ENCODE measurements around the gene CAMK2G. TPM values are rescaled to one million over a fixed set of nuclear protein-coding genes. Genes with fewer than 3 reads are reported as not detected.

Gene CAMK2G
- total and polyA plus RNA-seq, 2 experiments from 2014 or later, result 30.6 to 34.1 TPM

DNA sequence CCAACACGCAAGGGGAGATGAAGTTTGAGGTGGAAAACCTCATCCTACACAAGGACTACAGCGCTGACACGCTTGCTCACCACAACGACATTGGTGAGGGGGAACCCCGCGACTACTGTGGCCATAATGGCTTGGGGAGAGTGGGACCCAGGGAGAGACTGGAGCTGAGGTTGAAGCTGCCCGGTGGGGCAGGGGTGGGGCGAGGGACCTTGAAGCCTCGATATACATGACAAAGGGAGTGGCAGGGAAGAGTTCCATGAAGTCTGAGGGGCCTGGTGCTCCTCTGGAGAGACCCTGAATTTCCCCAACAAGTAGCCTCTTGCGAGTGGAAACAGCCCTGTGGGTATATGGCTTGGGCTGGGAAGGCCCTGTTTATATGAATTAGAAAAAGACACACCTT, 39.7 kb upstream of the CAMK2G start:
- no peak for TF ChIP-seq EZH2 (IDR thresholded peaks at IDR 0.05; ENCODE audit: low read depth, unreplicated experiment)
- no peak for TF ChIP-seq NANOG (IDR thresholded peaks at IDR 0.05; ENCODE audit: borderline replicate concordance)
- no peak for TF ChIP-seq ZNF331 (CRISPR knock-in tag; IDR thresholded peaks at IDR 0.05; ENCODE audit: low read depth)
- H3K36me3 ChIP-seq (ENCODE audit: insufficient read depth), result no peaks in the 10 kb centered on the region; the same call in 1 of the 2 replicates
- H3K9me2 ChIP-seq (ENCODE audit: insufficient read depth), result 0 out of 2 replicates have a peak, but pooled peaks cover 3% of the 10 kb centered on the region
- peaks cover 35% of the 10 kb centered on the region for H3K4me1 ChIP-seq (ENCODE audit: insufficient read depth)
- H3K27ac ChIP-seq (ENCODE audit: low read depth), result no peak overlapping the region
- H4K20me1 ChIP-seq (replicated peaks; ENCODE audit: insufficient read depth), result no peaks in the 10 kb centered on the region
- no peaks in the 10 kb centered on the region for H3K9me3 Mint-ChIP-seq
- peaks cover 13% of the 10 kb centered on the region; the same call in 1 of the 2 replicates for H3F3A ChIP-seq (replicated peaks; ENCODE audit: low read depth)
- H3K79me2 ChIP-seq (replicated peaks; ENCODE audit: insufficient read depth), result no peaks in the 10 kb centered on the region
- no peak overlapping the region for H2AFZ ChIP-seq
- peaks cover 38% of the 10 kb centered on the region for H3K27me3 ChIP-seq (ENCODE audit: insufficient read depth)
- H3K4me1 Mint-ChIP-seq, result peaks cover 31% of the 10 kb centered on the region
- H3K27me3 Mint-ChIP-seq (ENCODE audit: insufficient read depth, low read depth, poor library complexity), result peaks cover 33% of the 10 kb centered on the region
- peak overlapping the region; percentile 65 for H3K4me2 ChIP-seq
- peak; percentile 3 for ATAC-seq
- H3K4me3 Mint-ChIP-seq, result peak overlapping the region; percentile 34; the same call in 1 of the 3 replicates
- peak; percentile 34 for DNase-seq (ENCODE audit: low spot score)
- H3K27ac Mint-ChIP-seq, result no peak overlapping the region
- H3K4me3 ChIP-seq, result no peak overlapping the region
- peaks cover 20% of the 10 kb centered on the region for H3K36me3 Mint-ChIP-seq (ENCODE audit: low read depth)

DNA sequence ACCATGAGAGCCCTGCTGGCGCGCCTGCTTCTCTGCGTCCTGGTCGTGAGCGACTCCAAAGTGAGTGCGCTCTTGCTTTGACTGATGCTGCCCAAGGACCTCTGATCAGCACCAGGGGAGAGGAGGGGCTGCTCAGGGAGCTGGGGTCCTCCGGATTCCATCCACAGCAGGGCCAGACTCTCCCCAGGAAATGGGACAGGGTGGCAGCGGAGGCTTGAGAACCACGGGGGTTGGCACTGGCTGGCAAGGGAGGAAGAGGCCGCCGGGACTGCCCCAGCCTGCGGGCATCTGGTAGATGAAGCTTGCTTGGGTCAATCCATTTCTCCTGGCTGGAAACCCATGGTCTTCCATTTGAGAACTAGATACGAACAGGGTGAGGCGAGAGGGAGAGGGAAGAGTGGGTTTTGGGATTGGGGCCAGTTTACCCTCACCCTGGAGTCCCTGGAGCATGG, 37.2 kb upstream of the CAMK2G start:
- H3K9me3 Mint-ChIP-seq, result no peaks in the 10 kb centered on the region
- H4K20me1 ChIP-seq (replicated peaks; ENCODE audit: insufficient read depth), result no peaks in the 10 kb centered on the region
- no peak for ATAC-seq

More for the DNA sequence above, 37.2 kb upstream of the CAMK2G start:
- Histone ChIP-seq H3K9me2 (ENCODE audit: insufficient read depth) (0 out of 2 replicates have a peak, but pooled peaks cover 3% of the 10 kb centered on the region), H2AFZ (peak overlapping the region; percentile 93), H3K36me3 (ENCODE audit: insufficient read depth) (no peaks in the 10 kb centered on the region; the same call in 1 of the 2 replicates), H3K4me3 (peak overlapping the region; percentile 94), H3K4me2 (peak overlapping the region; percentile 97), H3K79me2 (replicated peaks; ENCODE audit: insufficient read depth) (no peaks in the 10 kb centered on the region), H3K27ac (ENCODE audit: low read depth) (no peak overlapping the region), H3K27me3 (ENCODE audit: insufficient read depth) (peaks cover 45% of the 10 kb centered on the region), H3K4me1 (ENCODE audit: insufficient read depth) (peaks cover 46% of the 10 kb centered on the region), H3F3A (replicated peaks; ENCODE audit: low read depth) (peaks cover 14% of the 10 kb centered on the region; the same call in 1 of the 2 replicates)
- DNase-seq (ENCODE audit: low spot score), result no peak
- Mint-ChIP-seq H3K36me3 (ENCODE audit: low read depth) (peaks cover 20% of the 10 kb centered on the region), H3K4me3 (peak overlapping the region; percentile 92), H3K27ac (no peak overlapping the region), H3K4me1 (peaks cover 50% of the 10 kb centered on the region), H3K27me3 (ENCODE audit: insufficient read depth, low read depth, poor library complexity) (peaks cover 38% of the 10 kb centered on the region)
- TF ChIP-seq, protein P1, sequence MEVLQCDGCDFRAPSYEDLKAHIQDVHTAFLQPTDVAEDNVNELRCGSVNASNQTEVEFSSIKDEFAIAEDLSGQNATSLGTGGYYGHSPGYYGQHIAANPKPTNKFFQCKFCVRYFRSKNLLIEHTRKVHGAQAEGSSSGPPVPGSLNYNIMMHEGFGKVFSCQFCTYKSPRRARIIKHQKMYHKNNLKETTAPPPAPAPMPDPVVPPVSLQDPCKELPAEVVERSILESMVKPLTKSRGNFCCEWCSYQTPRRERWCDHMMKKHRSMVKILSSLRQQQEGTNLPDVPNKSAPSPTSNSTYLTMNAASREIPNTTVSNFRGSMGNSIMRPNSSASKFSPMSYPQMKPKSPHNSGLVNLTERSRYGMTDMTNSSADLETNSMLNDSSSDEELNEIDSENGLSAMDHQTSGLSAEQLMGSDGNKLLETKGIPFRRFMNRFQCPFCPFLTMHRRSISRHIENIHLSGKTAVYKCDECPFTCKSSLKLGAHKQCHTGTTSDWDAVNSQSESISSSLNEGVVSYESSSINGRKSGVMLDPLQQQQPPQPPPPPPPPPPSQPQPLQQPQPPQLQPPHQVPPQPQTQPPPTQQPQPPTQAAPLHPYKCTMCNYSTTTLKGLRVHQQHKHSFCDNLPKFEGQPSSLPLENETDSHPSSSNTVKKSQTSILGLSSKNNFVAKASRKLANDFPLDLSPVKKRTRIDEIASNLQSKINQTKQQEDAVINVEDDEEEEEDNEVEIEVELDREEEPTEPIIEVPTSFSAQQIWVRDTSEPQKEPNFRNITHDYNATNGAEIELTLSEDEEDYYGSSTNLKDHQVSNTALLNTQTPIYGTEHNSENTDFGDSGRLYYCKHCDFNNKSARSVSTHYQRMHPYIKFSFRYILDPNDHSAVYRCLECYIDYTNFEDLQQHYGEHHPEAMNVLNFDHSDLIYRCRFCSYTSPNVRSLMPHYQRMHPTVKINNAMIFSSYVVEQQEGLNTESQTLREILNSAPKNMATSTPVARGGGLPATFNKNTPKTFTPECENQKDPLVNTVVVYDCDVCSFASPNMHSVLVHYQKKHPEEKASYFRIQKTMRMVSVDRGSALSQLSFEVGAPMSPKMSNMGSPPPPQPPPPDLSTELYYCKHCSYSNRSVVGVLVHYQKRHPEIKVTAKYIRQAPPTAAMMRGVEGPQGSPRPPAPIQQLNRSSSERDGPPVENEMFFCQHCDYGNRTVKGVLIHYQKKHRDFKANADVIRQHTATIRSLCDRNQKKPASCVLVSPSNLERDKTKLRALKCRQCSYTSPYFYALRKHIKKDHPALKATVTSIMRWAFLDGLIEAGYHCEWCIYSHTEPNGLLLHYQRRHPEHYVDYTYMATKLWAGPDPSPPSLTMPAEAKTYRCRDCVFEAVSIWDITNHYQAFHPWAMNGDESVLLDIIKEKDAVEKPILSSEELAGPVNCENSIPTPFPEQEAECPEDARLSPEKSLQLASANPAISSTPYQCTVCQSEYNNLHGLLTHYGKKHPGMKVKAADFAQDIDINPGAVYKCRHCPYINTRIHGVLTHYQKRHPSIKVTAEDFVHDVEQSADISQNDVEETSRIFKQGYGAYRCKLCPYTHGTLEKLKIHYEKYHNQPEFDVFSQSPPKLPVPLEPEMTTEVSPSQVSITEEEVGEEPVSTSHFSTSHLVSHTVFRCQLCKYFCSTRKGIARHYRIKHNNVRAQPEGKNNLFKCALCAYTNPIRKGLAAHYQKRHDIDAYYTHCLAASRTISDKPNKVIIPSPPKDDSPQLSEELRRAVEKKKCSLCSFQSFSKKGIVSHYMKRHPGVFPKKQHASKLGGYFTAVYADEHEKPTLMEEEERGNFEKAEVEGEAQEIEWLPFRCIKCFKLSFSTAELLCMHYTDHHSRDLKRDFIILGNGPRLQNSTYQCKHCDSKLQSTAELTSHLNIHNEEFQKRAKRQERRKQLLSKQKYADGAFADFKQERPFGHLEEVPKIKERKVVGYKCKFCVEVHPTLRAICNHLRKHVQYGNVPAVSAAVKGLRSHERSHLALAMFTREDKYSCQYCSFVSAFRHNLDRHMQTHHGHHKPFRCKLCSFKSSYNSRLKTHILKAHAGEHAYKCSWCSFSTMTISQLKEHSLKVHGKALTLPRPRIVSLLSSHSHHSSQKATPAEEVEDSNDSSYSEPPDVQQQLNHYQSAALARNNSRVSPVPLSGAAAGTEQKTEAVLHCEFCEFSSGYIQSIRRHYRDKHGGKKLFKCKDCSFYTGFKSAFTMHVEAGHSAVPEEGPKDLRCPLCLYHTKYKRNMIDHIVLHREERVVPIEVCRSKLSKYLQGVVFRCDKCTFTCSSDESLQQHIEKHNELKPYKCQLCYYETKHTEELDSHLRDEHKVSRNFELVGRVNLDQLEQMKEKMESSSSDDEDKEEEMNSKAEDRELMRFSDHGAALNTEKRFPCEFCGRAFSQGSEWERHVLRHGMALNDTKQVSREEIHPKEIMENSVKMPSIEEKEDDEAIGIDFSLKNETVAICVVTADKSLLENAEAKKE (CRISPR knock-in tag; IDR thresholded peaks at IDR 0.05), result no peak
- no peak for TF ChIP-seq EZH2 (IDR thresholded peaks at IDR 0.05; ENCODE audit: low read depth, unreplicated experiment)
- TF ChIP-seq ZNF114 (CRISPR knock-in tag; IDR thresholded peaks at IDR 0.05), result no peak
- TF ChIP-seq EZH2phosphoT487 (IDR thresholded peaks at IDR 0.05; ENCODE audit: unreplicated experiment), result no peak
- TF ChIP-seq NANOG (IDR thresholded peaks at IDR 0.05; ENCODE audit: borderline replicate concordance), result no peak
- no peak for TF ChIP-seq POLR2AphosphoS5 (IDR thresholded peaks at IDR 0.05; ENCODE audit: low read depth)
- TF ChIP-seq, protein P2, sequence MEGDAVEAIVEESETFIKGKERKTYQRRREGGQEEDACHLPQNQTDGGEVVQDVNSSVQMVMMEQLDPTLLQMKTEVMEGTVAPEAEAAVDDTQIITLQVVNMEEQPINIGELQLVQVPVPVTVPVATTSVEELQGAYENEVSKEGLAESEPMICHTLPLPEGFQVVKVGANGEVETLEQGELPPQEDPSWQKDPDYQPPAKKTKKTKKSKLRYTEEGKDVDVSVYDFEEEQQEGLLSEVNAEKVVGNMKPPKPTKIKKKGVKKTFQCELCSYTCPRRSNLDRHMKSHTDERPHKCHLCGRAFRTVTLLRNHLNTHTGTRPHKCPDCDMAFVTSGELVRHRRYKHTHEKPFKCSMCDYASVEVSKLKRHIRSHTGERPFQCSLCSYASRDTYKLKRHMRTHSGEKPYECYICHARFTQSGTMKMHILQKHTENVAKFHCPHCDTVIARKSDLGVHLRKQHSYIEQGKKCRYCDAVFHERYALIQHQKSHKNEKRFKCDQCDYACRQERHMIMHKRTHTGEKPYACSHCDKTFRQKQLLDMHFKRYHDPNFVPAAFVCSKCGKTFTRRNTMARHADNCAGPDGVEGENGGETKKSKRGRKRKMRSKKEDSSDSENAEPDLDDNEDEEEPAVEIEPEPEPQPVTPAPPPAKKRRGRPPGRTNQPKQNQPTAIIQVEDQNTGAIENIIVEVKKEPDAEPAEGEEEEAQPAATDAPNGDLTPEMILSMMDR (conservative IDR thresholded peaks at IDR 0.05; ENCODE audit: low read depth in 2 of 2), result no peak

Measured in GM23338 (cell line).